Measurements from ENCODE around the gene RNF5.
A peak's percentile ranks its signal among the peaks of the same experiment; 100 is the strongest.

RNF5 gene

DNA sequence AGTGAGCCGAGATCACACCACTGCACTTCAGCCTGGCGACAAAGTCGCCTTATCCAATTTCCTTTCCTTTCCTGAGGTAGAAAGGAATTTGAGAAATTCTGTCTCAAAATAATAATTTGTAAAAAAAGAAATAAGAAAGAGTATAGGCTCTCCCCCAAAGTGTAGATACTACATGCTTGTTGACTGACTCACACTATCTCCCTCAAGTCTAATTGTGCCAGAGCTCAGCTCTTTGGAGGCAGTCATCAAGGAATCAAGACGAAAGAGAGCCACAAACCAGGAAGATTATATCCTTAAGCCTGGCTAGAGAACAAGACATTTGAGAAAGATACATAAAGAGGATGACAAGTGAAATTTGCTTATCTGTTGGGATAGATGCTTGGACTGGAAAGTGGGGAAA lies 44.4 kb upstream of the RNF5 start:
- Histone ChIP-seq H3K4me1 (ENCODE audit: control insufficient read depth, insufficient read depth, low read length) (peaks cover 8% of the 10 kb centered on the region), H3K9me3 (ENCODE audit: control insufficient read depth, insufficient read depth, low read depth, low read length) (no peaks in the 10 kb centered on the region), H3K36me3 (ENCODE audit: control insufficient read depth in 2 of 2, insufficient read depth in 1 of 2, low read length in 2 of 2) (no peaks in the 10 kb centered on the region), H3K27ac (ENCODE audit: extremely low read depth, low read depth, low read length) (no peak overlapping the region), H3K4me3 (ENCODE audit: low read depth, low read length) (no peak overlapping the region)
- ChIA-PET POLR2A (no interaction called here), CTCF (no interaction called here)
- TF ChIP-seq ZNF335 (tag by site-specific recombination; conservative IDR thresholded peaks at IDR 0.05) (no peak), KLF1 (tag by site-specific recombination; IDR thresholded peaks at IDR 0.05) (no peak), ZNF169 (tag by site-specific recombination; IDR thresholded peaks at IDR 0.05) (no peak), ZNF654 (tag by site-specific recombination; IDR thresholded peaks at IDR 0.05; ENCODE audit: low read depth) (no peak), ZFP37 (tag by site-specific recombination; IDR thresholded peaks at IDR 0.05) (no peak), ZNF585B (tag by site-specific recombination; IDR thresholded peaks at IDR 0.05) (no peak), ZNF776 (tag by site-specific recombination; IDR thresholded peaks at IDR 0.05; ENCODE audit: borderline replicate concordance) (no peak), KLF10 (tag by site-specific recombination; IDR thresholded peaks at IDR 0.05) (no peak)
- TF ChIP-seq, protein P1, sequence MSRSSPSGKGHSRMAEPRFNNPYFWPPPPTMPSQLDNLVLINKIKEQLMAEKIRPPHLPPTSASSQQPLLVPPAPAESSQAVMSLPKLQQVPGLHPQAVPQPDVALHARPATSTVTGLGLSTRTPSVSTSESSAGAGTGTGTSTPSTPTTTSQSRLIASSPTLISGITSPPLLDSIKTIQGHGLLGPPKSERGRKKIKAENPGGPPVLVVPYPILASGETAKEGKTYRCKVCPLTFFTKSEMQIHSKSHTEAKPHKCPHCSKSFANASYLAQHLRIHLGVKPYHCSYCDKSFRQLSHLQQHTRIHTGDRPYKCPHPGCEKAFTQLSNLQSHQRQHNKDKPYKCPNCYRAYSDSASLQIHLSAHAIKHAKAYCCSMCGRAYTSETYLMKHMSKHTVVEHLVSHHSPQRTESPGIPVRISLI (tag by site-specific recombination; IDR thresholded peaks at IDR 0.05): no peak
- TF ChIP-seq, protein P2, sequence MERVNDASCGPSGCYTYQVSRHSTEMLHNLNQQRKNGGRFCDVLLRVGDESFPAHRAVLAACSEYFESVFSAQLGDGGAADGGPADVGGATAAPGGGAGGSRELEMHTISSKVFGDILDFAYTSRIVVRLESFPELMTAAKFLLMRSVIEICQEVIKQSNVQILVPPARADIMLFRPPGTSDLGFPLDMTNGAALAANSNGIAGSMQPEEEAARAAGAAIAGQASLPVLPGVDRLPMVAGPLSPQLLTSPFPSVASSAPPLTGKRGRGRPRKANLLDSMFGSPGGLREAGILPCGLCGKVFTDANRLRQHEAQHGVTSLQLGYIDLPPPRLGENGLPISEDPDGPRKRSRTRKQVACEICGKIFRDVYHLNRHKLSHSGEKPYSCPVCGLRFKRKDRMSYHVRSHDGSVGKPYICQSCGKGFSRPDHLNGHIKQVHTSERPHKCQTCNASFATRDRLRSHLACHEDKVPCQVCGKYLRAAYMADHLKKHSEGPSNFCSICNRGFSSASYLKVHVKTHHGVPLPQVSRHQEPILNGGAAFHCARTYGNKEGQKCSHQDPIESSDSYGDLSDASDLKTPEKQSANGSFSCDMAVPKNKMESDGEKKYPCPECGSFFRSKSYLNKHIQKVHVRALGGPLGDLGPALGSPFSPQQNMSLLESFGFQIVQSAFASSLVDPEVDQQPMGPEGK (tag by site-specific recombination; IDR thresholded peaks at IDR 0.05): no peak
- TF ChIP-seq, protein P3, sequence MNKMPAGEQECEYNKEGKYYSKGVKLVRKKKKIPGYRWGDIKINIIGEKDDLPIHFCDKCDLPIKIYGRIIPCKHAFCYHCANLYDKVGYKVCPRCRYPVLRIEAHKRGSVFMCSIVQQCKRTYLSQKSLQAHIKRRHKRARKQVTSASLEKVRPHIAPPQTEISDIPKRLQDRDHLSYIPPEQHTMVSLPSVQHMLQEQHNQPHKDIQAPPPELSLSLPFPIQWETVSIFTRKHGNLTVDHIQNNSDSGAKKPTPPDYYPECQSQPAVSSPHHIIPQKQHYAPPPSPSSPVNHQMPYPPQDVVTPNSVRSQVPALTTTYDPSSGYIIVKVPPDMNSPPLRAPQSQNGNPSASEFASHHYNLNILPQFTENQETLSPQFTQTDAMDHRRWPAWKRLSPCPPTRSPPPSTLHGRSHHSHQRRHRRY (tag by site-specific recombination; IDR thresholded peaks at IDR 0.05): no peak

DNA sequence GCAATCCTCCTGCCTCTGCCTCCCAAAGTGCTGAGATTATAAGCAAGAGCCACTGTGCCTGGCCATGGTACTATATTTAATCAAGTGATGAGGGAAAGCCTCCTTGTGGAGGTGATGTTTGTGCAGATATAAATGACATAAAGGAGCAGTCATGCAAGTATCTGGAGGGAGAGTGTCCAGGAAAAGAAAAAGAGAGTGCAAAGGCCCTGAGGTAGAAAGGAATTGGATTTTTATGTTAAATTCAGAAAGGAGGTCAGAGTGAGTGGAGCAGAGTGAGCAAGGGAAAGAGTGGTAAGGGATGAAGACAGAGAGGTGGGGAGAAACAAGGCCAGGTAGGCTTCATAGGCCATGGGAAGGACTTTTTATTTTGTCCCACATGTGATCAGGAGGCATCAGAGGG lies 40.8 kb upstream of the RNF5 start:
- TF ChIP-seq ZNF155 (tag by site-specific recombination; IDR thresholded peaks at IDR 0.05) (no peak), ZNF623 (tag by site-specific recombination; IDR thresholded peaks at IDR 0.05) (peak; percentile 96)
- ChIA-PET POLR2A (no interaction called here), CTCF (interaction anchor here (1.9 kb wide), 1 partner anchor 19 kb away, joined by 7 read pairs; no protein-coding TSS in a partner anchor)
- no peaks in the 10 kb centered on the region for H3K36me3 ChIP-seq (ENCODE audit: control insufficient read depth in 2 of 2, insufficient read depth in 1 of 2, low read length in 2 of 2)
- no peaks in the 10 kb centered on the region for H3K4me1 ChIP-seq (ENCODE audit: control insufficient read depth, insufficient read depth, low read length)
- H3K4me3 ChIP-seq (ENCODE audit: low read depth, low read length): no peak overlapping the region
- H3K9me3 ChIP-seq (ENCODE audit: control insufficient read depth, insufficient read depth, low read depth, low read length): no peaks in the 10 kb centered on the region
- no peak overlapping the region for H3K27ac ChIP-seq (ENCODE audit: extremely low read depth, low read depth, low read length)

DNA sequence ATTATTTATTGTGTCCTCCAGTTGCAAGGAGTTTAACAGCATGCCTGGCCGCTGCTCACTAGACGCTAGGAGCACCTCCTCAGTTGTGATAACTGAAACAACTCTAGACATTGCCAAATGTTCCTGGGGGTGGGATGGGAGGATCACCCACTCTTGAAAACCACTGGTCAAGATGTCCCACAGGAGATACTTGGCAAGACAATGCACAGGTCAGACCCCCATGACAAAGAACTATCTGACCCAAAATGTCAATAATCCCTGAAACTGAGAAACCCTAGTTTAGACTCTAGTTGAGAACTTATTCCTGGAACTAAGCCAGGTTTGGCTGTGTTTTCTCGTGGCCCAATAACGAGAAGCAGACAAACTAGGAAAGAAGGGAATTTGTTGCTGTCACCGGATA lies 38.6 kb upstream of the RNF5 start:
- CTCF ChIA-PET: interaction anchor here (0.6 to 1.5 kb wide), 3 partner anchors 13 to 21 kb away, joined by 3 to 4 read pairs (median 3); no protein-coding TSS in a partner anchor
- POLR2A ChIA-PET: interaction anchor here (2.1 kb wide), 1 partner anchor 10 kb away, joined by 7 read pairs; the partner anchor contains the start of gene FKBPL
- TF ChIP-seq KLF7 (tag by site-specific recombination; IDR thresholded peaks at IDR 0.05; ENCODE audit: borderline replicate concordance): no peak
- no peak for TF ChIP-seq ZNF416 (tag by site-specific recombination; IDR thresholded peaks at IDR 0.05)
- no peak for TF ChIP-seq SETDB1 (IDR thresholded peaks at IDR 0.05; ENCODE audit: insufficient read length, low read length)
- no peak for TF ChIP-seq KLF16 (tag by site-specific recombination; IDR thresholded peaks at IDR 0.05)
- TF ChIP-seq, protein P4, sequence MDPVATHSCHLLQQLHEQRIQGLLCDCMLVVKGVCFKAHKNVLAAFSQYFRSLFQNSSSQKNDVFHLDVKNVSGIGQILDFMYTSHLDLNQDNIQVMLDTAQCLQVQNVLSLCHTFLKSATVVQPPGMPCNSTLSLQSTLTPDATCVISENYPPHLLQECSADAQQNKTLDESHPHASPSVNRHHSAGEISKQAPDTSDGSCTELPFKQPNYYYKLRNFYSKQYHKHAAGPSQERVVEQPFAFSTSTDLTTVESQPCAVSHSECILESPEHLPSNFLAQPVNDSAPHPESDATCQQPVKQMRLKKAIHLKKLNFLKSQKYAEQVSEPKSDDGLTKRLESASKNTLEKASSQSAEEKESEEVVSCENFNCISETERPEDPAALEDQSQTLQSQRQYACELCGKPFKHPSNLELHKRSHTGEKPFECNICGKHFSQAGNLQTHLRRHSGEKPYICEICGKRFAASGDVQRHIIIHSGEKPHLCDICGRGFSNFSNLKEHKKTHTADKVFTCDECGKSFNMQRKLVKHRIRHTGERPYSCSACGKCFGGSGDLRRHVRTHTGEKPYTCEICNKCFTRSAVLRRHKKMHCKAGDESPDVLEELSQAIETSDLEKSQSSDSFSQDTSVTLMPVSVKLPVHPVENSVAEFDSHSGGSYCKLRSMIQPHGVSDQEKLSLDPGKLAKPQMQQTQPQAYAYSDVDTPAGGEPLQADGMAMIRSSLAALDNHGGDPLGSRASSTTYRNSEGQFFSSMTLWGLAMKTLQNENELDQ (tag by site-specific recombination; IDR thresholded peaks at IDR 0.05; ENCODE audit: low read depth): no peak
- TF ChIP-seq ZNF366 (tag by site-specific recombination; conservative IDR thresholded peaks at IDR 0.05): no peak
- TF ChIP-seq ZNF747 (tag by site-specific recombination; IDR thresholded peaks at IDR 0.05): no peak
- no peak for TF ChIP-seq HOXA7 (CRISPR knock-in tag; IDR thresholded peaks at IDR 0.05; ENCODE audit: borderline replicate concordance)
- no peak for TF ChIP-seq ZNF529 (tag by site-specific recombination; IDR thresholded peaks at IDR 0.05; ENCODE audit: insufficient replicate concordance)
- TF ChIP-seq SCRT2 (tag by site-specific recombination; IDR thresholded peaks at IDR 0.05): no peak
- TF ChIP-seq ZBTB17 (tag by site-specific recombination; IDR thresholded peaks at IDR 0.05): no peak
- TF ChIP-seq TRIM28 (IDR thresholded peaks at IDR 0.05; ENCODE audit: borderline replicate concordance, low read length): no peak
- TF ChIP-seq ZNF23 (tag by site-specific recombination; IDR thresholded peaks at IDR 0.05; ENCODE audit: borderline replicate concordance): no peak
- TF ChIP-seq ZNF211 (tag by site-specific recombination; IDR thresholded peaks at IDR 0.05; ENCODE audit: low read depth): no peak
- no peak for TF ChIP-seq ZFP3 (tag by site-specific recombination; IDR thresholded peaks at IDR 0.05; ENCODE audit: low read depth)

More for the DNA sequence above, 38.6 kb upstream of the RNF5 start:
- Histone ChIP-seq H3K9me3 (ENCODE audit: control insufficient read depth, insufficient read depth, low read depth, low read length) (no peaks in the 10 kb centered on the region), H3K4me1 (ENCODE audit: control insufficient read depth, insufficient read depth, low read length) (no peaks in the 10 kb centered on the region), H3K27ac (ENCODE audit: extremely low read depth, low read depth, low read length) (no peak overlapping the region), H3K4me3 (ENCODE audit: low read depth, low read length) (no peak overlapping the region), H3K36me3 (ENCODE audit: control insufficient read depth in 2 of 2, insufficient read depth in 1 of 2, low read length in 2 of 2) (no peaks in the 10 kb centered on the region)

Measured in HEK293 (cell line).